ENCODE measurements around the gene ACTR8.
"Not testable (repeated sequence)": the region's sequence is repeated elsewhere in the genome, so short reads cannot be mapped to it uniquely, and the experiment has no call there.

ACTR8 gene

GRCh38 chr3:53881691-53882593 lies at the start of gene ACTR8:
TSS of gene ACTR8 (minus strand) at chr3:53882152. CDS start at chr3:53882101, 51 bp downstream.
- DNase-seq, result peak; percentile 38

GRCh38 chr3:53927208-53927872 lies 45.4 kb upstream of the ACTR8 start:
- DNase-seq, result not testable (repeated sequence)

GRCh38 chr3:53921296-53921695 lies 39.3 kb upstream of the ACTR8 start:
- no peak for DNase-seq

- no peak for DNase-seq
These were observed 37.8 kb upstream of the ACTR8 start for GRCh38 chr3:53919741-53920140.

GRCh38 chr3:53913401-53913800 lies 31.4 kb upstream of the ACTR8 start:
- DNase-seq, result no peak

GRCh38 chr3:53902711-53903110 lies 20.8 kb upstream of the ACTR8 start:
- no peak for DNase-seq

- no peak for DNase-seq
These were observed 20.1 kb upstream of the ACTR8 start for GRCh38 chr3:53902067-53902466.

GRCh38 chr3:53900666-53901331 lies 18.8 kb upstream of the ACTR8 start:
- DNase-seq, result no peak

- no peak for DNase-seq
These were observed 17.8 kb upstream of the ACTR8 start for GRCh38 chr3:53899750-53900149.

GRCh38 chr3:53892286-53892637 lies 10.3 kb upstream of the ACTR8 start:
- DNase-seq, result no peak

GRCh38 chr3:53891497-53892285 lies 9.7 kb upstream of the ACTR8 start, which contains the start of gene SELENOK:
TSS of gene SELENOK (minus strand) at chr3:53891859.
- DNase-seq, result peak; percentile 80

GRCh38 chr3:53890726-53891475 lies 8.9 kb upstream of the ACTR8 start:
- DNase-seq, result no peak

- no peak for DNase-seq
These were observed 6.3 kb upstream of the ACTR8 start for GRCh38 chr3:53888232-53888631.

- DNase-seq, result no peak
These were observed 5.5 kb upstream of the ACTR8 start for GRCh38 chr3:53887446-53887845.

GRCh38 chr3:53885239-53885638 lies 3.3 kb upstream of the ACTR8 start:
- no peak for DNase-seq

- no peak for DNase-seq
These were observed 2.7 kb upstream of the ACTR8 start for GRCh38 chr3:53884623-53885022.

- DNase-seq, result no peak
These were observed 1.1 kb upstream of the ACTR8 start for GRCh38 chr3:53883008-53883407.

GRCh38 chr3:53880396-53881345 lies 1.3 kb downstream of the ACTR8 start:
- no peak for DNase-seq

- no peak for DNase-seq
These were observed 16.0 kb downstream of the ACTR8 start for GRCh38 chr3:53865732-53866499.

- no peak for DNase-seq
These were observed 18.8 kb downstream of the ACTR8 start for GRCh38 chr3:53863145-53863544.
